ENCODE measurements around the gene ARHGDIG.
"Not testable (repeated sequence)": the region's sequence is repeated elsewhere in the genome, so short reads cannot be mapped to it uniquely, and the experiment has no call there.

Gene ARHGDIG

DNA sequence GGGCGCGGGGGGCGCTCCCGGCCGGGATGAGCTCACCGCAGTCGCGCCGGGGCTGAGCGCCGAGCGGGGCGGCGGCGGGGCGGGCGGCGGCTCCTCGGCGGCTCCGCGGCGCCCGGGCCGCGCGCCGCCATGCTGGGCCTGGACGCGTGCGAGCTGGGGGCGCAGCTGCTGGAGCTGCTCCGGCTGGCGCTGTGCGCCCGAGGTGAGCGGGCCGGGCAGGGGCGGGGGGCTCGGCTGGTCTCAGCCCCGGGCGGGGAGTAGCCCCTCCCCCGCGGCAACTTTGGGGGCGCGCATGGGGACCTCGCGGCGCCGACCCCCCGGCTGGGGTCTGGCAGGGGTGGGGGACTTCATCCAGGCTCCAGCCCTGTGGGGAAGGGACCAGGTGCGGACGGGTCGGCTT, at the start of gene ARHGDIG:
Gene ARHGDIG (plus strand): TSS at position 40 of the 400 bp plus-strand sequence. CDS start 90 bp downstream, at position 130.
- no peak for DNase-seq

DNA sequence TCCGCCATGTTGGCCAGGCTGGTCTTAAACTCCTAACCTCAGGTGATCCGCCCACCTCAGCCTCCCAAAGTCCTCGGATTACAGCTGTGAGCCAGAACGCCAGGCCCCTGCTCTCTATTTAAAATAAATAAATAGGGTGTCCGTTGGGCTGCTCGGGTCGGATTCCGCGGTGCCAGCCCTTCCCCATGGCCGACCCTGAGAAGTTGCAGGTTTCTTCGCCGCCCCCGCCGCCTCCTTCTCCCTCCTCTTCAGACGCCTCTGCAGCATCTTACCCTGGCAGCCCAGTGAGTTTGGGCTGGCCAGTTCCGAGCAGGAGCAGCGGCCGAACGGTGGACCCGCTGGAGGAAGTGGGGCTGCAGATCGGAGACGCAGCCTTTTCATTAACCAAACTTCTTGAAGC, 49.4 kb upstream of the ARHGDIG start:
- no peak for DNase-seq

DNA sequence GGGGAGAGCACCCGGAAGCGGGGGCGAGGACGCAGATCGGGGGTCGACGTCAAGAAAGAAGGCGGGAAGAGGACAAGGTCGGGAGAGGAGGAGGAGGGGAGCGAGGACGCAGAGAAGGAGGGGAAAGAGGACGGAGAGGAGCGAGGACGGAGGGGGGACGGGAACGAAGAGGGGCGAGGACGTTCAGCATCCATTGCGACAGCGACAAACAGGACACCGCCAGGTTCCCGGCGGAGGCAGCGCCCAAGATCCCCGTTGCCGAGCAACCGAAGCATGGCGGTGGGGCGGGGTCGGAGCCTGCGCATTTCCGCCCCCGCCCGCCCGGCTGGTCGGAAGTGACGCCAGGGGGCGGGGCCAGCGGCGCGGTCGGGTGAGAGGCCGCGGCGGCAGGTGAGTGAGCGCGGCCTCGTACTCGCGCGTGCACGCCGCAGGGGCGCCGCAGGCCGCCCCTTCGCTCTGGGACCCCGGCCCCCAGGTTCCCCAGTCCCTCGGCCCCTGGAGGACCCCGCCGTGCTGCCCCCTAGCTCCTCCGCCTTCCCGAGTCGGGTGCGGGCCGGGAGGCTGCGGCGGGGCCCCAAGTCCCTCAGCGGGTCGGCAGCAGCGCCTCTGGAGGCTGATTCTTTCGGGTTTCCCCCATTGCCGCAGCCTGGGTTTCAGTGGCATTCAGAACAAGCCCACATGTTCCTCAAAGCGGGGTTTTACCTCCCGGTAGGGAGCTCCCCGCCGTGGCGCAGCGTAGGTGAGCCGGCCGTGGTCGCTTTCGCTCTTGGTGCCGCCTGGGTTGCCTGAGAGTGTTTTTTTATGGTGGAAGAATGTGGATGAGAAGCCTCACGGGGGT, 45.7 kb upstream of the ARHGDIG start, which contains the start of gene FAM234A:
Gene FAM234A (plus strand): TSS at position 354 of the 838 bp plus-strand sequence. CDS start 19,593 bp downstream, outside the sequence.
- DNase-seq = peak; percentile 94

DNA sequence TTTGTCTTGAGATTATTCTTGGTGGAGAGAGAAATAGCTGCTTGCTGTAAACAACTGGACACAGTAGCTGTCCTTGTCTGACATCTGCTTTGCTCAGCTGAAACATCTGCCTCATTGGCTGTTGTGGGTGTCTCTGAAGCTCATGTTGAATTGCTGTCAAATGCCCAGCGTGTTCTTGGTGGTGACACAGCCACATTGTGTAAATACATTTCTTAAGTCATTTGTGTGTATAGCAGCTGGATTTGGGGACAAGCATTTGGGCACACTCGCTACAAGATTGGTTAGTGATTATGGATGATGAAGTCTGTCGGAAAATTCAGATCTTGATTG, 40.5 kb upstream of the ARHGDIG start:
- DNase-seq = no peak

DNA sequence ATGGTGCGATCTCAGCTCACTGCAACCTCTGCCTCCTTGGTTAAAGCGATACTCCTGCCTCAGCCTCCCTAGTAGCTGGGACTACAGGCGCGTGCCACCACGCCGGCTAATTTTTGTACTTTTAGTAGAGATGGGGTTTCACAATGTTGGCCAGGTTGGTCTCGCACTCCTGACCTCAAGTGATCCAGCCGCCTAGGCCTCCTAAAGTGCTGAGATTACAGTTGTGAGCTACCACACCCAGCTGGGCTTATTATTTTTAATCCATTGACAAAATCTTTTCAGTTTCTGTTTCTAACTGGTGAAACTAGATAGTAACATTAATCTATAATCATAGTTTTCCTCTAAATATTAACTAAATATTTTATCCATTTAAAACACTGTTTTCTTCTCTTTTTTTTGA, 39.8 kb upstream of the ARHGDIG start:
- DNase-seq = no peak

DNA sequence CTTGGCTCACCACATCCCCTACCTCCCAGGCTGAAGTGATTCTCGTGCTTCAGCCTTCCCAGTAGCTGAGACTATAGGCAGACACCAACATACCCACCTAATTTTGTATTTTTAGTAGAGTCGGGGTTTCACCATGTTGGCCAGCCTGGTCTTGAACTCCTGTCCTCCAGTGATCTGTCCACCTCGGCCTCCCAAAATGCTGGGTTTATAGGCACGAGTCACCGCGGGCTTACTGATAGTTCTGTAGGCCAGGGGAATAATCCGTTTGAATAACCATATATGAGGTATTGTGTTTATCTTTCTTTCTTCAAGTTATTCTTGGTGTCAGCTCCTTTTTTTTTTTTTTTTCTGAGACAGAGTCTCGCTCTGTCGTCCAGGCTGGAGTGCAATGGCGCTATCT, 38.1 kb upstream of the ARHGDIG start:
- DNase-seq = no peak

DNA sequence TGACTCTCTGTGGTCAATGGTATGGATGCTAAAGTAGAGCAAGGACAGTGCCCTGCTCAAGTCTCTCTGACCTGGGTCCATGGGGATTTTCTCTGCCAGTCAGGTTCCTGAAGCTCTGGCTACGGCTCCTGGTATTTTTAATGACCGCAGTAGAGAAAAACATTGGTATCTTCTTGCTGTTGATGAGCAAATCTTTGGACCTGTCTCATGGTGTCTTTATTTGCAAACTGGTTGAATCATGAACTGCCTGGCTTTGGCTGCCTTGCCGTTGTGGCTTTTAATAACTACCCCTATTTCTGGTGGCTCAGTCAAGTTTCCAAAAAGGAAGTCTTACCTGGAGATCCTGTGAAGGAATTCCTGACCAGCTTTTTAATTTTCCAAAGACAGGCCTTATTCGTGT, 37.0 kb upstream of the ARHGDIG start:
- DNase-seq = no peak

DNA sequence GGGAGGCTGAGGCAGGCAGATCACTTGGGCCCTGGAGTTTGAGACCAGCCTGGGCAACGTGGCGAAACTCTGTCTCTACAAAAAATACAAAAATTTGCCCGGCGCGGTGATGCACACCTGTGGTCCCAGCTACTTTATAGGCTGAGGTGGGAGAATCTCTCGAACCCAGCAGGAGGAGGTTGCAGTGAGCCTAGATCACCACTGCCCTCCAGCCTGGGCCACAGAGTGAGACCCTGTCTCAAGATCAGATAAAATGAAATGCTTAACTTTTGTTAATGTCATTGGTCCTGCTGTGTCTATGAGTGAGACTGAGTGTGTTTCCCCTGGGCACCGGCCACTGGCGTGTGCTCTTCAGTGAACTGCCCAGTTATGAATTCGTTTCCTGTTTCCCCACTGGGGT, 35.3 kb upstream of the ARHGDIG start:
- DNase-seq = no peak

DNA sequence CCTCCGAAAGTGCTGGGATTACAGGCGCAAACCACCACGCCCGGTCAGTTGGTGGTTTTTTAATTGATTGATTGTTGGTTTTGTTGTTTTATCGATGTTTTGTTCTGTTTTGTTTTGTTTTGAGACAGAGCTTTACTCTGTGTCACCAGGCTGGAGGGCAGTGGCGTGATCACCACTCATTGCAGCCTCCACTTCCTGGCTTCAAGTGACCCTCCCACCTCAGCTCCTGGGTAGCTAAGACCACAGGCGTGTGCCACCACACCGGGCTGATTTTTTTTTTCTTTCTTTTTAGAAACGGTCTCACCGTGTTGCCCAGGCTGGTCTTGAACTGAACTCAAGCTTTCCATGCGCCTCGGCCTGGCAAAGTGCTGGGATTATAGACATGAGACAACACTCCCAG, 33.4 kb upstream of the ARHGDIG start:
- no peak for DNase-seq

DNA sequence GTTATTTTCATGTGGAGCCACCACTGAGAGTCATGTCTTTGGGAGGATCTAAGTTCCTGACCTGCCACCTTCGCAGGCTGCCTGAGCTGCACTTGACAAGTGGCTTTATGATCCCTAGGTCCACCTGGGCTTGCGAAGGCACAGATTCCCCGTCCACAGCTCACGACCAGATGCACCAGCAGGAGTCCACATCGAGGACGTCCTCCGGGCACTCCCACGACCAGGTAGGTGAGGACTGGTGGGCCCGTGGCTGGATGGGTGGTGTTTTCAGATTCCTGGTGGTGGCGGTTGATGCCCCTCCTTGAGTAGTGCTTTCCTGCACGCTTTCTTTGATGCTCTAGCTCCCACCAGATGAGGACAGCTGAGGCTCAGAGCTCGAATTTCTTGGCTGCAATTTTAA, 31.0 kb upstream of the ARHGDIG start:
- DNase-seq = no peak

DNA sequence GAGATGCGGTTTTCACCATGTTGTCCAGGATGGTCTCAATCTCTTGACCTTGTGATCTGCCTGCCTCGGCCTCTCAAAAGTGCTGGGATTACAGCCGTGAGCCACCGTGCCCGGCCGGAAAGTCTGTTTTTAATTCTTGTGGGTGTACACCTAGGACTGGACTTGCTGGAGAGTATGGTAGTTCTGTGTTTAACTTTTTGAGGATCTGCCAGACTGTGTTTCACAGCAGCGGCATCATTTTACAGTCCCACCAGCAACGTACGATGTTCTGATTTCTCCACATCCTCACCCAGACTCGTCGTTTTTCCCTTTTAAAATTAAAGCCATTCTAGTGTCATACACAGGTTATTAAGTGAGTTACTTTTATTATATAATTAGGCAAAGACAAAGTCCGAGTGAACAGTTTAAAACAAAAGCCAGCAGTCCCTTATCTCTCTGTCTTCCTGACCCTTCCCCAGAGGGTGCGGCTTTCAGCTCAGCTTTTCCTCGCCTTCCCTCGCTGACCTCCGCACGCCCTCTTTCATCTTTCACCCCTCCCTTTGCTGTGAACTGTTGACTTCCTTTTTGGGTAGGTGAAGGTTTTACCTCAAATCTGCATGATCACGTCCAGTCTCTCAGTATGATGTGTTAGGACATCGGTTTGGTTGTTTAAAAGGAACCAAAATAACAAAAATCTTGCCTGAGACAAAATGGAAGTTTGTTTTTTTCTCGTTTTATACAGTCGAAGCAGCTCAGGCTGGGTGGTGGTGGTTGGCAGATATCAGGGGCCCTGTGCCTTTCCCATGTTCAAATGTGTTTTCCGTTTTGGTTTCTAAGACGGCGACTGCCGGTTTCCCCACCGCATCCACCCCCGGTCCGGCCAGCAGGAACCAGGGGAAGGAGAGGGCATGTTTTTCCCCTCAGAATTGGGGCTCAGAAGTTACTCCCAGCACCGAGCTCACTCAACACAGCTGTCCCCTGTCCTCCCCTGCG, 27.7 kb upstream of the ARHGDIG start:
- DNase-seq = peak; percentile 52

DNA sequence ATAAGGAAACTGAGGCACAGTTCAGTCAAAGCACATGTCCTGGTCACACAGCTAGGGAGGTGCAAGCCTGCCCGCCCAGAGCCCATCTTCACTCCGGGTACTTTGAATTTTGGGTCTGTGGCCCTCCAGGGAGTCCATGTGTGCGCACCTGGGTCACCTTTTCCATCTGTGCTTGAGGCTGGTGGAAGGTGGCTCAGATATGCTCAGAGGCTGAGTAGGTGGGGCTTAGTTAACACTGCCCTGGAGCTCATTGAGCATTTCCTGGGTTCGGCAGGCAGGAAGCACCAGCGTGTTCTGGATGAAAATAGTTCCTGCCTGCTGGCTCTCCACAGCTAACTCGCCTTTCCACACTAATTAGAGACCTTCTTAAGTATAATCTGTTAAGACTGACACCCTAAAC, 26.6 kb upstream of the ARHGDIG start:
- no peak for DNase-seq

DNA sequence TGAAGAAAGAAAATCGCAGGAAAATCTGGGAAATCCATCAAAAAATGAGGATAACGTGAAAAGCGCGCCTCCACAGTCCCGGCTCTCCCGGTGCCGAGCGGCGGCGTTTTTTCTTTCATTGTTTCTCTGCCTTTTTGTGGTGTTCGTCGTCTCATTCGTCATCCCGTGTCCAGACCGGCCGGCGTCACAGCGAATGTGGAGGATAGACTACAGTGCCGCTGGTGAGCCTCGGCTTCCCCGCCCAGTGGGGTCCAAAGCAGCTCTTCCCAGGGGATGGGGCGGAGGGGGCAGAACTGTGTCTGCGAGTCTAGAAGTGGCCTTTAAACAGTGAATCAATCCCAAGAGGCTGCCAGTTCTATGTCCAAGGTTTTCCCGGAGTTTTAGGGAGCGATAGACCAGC, 25.9 kb upstream of the ARHGDIG start:
- no peak for DNase-seq

DNA sequence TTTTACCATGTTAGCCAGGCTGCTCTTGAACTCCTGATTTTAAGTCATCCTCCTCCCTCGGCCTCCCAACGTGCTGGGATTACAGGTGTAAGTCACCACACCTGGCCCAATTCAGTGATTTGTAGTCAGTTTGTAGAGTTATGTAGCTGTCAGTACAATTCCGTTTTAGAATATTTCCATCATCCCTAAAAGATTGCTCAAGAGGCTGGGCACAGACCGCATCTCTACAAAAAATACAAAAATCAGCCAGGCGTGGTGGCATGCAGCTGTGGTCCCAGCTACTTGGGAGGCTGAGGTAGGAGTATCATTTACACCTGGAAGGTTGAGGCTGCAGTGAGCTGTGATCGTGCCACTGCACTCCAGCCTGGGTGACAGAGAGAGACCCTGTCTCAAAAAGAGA, 25.2 kb upstream of the ARHGDIG start:
- no peak for DNase-seq

DNA sequence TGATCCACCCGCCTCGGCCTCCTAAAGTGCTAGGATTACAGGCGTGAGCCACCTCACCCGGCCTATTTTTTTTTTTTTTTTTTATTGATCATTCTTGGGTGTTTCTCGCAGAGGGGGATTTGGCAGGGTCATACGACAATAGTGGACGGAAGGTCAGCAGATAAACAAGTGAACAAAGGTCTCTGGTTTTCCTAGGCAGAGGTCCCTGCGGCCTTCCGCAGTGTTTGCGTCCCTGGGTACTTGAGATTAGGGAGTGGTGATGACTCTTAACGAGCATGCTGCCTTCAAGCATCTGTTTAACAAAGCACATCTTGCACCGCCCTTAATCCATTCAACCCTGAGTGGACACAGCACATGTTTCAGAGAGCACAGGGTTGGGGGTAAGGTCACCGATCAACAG, 22.3 kb upstream of the ARHGDIG start:
- not testable (repeated sequence) for DNase-seq

DNA sequence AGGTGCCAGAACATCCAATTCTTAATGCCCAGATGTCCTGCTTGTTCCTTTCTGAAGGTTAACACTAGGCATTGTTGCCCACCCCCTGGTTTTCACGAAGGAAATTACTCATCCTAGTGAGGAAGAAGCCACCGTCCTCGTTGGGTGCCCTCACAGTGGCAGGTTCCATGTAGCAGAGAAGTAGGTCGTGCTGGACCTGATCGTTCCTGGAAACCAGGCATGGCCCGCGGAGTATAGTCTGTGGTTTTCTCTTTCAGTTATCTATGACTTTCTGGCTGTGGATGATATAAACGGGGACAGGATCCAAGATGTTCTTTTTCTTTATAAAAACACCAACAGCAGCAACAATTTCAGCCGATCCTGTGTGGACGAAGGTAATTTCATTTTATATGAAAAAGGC, 21.2 kb upstream of the ARHGDIG start:
- no peak for DNase-seq

DNA sequence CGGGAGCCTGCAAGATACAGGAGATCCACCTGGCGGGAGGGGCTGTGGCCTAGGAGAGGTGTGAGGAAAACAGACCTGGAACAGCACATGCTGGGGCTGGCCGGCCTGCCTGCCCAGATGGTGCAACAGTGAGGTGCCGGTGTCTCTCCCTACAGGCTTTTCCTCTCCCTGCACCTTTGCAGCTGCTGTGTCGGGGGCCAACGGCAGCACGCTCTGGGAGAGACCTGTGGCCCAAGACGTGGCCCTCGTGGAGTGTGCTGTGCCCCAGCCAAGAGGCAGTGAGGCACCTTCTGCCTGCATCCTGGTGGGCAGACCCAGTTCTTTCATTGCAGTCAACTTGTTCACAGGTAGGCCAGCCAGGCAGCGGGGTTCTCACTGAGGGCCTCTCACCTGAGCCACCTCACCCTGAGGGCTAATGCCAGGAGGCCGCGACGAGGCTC, 20.6 kb upstream of the ARHGDIG start:
- DNase-seq = no peak

DNA sequence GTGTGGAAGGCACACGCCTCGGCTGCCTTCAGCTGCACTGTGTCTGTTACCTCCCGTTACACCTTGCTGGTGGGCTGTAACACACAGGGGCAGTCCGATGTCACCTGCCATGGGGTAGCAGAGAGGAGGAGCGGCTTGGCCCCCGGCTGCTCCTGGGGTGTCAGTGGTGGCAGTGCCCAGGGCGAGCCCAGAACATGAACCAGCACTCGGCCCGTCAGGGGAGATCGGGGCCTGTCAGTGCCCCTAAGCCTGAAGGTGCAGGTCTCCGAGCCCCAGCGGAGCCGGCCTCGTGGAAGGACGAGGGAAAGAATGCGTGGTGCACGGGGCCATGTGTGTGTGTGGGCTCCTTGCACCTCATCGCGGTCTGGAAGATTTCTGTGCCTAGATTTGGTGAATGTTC, 20.1 kb upstream of the ARHGDIG start:
- DNase-seq = no peak

DNA sequence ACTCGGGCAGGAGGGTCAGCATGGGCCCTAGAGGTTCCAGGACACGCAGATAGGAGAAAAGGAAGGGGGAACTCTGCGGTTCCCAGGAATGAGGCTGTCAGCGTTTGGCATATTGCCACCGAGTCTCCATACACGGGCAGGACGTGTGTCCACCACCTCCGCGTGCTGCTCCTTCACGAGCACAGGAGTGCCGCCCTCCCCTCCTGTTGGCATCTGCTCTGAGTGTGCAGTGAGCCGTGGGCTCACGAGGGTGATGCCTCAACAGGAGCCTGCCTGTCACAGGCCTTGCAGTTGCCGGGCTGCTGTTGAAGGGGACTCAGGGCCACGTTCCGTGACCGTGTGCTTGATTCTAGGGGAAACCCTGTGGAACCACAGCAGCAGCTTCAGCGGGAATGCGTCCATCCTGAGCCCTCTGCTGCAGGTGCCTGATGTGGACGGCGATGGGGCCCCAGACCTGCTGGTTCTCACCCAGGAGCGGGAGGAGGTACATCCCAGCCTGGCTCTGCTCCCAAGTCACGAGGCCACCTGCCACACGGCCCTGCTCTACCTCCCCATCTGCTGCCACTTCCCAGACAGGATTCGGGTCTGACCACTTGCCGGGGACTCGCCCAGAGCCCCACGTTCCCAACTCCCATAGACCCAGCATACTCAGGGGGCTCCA, 19.2 kb upstream of the ARHGDIG start:
- DNase-seq = no peak

DNA sequence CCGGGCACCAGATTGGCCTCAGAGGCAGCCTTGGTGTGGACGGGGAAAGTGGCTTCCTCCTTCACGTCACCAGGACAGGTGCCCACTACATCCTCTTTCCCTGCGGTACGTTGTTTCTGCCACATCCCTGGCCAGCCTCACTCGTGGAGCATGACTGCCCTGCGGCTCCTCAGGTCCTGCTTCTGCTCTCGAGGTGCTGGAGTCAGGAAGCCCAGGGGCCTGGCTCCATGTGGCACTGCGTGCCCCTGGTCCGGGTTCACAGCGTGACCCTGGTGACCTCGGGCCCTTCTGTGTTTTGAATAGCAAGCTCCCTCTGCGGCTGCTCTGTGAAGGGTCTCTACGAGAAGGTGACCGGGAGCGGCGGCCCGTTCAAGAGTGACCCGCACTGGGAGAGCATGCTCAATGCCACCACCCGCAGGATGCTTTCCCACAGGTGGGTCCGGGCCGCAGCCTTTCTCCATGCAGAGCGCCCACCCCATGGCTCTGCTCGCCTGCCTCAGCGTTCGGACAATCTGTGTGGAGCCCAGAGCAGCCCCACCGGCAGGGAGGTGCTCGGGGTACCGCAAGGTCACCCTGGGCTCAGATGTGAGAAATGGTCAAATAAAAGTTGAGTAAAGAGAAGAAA, 18.2 kb upstream of the ARHGDIG start:
- DNase-seq = no peak

DNA sequence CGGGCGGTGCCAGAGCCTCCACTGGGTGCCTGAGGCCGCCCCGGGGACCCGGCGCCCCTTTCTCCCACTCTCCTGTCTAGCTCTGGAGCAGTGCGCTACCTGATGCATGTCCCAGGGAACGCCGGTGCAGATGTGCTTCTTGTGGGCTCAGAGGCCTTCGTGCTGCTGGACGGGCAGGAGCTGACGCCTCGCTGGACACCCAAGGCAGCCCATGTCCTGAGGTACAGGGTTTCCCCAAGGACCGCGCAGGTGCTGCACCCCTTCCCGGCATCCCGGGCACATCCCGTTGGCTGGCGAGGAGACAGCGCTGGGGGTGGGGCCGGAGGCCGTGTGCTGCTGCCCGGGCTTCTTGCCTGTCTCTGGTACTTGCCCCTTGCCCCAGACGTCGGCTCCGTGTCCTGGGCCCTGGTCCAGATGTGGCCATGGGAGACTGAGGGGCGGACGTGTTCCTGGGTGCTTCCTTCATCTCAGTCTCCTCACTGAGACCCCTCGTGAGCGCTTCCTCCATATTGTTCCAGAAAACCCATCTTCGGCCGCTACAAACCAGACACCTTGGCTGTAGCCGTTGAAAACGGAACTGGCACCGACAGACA, 17.1 kb upstream of the ARHGDIG start:
- DNase-seq = no peak

DNA sequence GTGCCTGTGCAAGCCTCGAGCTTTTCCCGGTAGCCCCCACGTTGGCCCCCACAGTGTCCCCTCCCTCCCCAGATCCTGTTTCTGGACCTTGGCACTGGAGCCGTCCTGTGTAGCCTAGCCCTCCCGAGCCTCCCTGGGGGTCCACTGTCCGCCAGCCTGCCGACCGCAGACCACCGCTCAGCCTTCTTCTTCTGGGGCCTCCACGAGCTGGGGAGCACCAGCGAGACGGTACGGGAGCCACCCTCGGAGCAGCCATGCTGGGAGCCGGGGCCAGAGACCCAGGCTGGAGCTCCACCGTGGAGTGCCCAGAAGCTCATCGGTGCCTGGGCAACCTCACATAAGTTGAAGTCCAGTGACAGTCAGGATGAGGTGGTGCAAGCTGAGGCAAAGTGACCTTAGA, 16.4 kb upstream of the ARHGDIG start:
- no peak for DNase-seq

All from activated CD4-positive, alpha-beta T cell treated with anti-CD3 and anti-CD28 coated beads, Interleukin-2, amount 50 U/mL, for 16 hours (primary cell).